Activated naive CD4-positive, alpha-beta T cell treated with anti-CD3 and anti-CD28 coated beads, Interleukin-2, amount 50 U/mL, for 72 hours (primary cell): Measurements from ENCODE around the gene CCNG1. TPM values are rescaled to one million over a fixed set of nuclear protein-coding genes. Genes with fewer than 3 reads are reported as not detected.
"Not testable (repeated sequence)": the region's sequence is repeated elsewhere in the genome, so short reads cannot be mapped to it uniquely, and the experiment has no call there.

Experiments used
- ATAC-seq, 2 donors: fragments of 150-1000 bp; cut with Tn5 transposase; 2 replicates each; pipeline ENCODE4 v1.10.0; 2021; ENCODE audit warnings: mild to moderate bottlenecking in 2 of 2, moderate library complexity in 2 of 2
- DNase-seq, 2 donors: peaks; one replicate each; pipeline ENCODE4 v3.0.0; 2021 to 2022; ENCODE audit warnings: low spot score in 2 of 2
- H3K27ac Mint-ChIP-seq, 2 donors: one replicate each; pipeline ENCODE4 v1.8.0; 2022; ENCODE audit warnings: mild to moderate bottlenecking in 2 of 2, mixed read lengths in 2 of 2
- H3K36me3 Mint-ChIP-seq, 2 donors: one replicate each; pipeline ENCODE4 v1.8.0; 2022; ENCODE audit warnings: mixed read lengths in 2 of 2
- H3K9me3 Mint-ChIP-seq, 2 donors: one replicate each; pipeline ENCODE4 v1.8.0; 2022; ENCODE audit warnings: mixed read lengths in 2 of 2
- total RNA-seq, 2 donors: library from RNA; stranded (reverse); gene quantifications; one replicate each; pipeline ENCODE4 v1.2.3, GENCODE V29; 2022

Gene CCNG1, protein sequence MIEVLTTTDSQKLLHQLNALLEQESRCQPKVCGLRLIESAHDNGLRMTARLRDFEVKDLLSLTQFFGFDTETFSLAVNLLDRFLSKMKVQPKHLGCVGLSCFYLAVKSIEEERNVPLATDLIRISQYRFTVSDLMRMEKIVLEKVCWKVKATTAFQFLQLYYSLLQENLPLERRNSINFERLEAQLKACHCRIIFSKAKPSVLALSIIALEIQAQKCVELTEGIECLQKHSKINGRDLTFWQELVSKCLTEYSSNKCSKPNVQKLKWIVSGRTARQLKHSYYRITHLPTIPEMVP
- 100 to 1,000 TPM; 132 to 326 TPM for total RNA-seq

DNA sequence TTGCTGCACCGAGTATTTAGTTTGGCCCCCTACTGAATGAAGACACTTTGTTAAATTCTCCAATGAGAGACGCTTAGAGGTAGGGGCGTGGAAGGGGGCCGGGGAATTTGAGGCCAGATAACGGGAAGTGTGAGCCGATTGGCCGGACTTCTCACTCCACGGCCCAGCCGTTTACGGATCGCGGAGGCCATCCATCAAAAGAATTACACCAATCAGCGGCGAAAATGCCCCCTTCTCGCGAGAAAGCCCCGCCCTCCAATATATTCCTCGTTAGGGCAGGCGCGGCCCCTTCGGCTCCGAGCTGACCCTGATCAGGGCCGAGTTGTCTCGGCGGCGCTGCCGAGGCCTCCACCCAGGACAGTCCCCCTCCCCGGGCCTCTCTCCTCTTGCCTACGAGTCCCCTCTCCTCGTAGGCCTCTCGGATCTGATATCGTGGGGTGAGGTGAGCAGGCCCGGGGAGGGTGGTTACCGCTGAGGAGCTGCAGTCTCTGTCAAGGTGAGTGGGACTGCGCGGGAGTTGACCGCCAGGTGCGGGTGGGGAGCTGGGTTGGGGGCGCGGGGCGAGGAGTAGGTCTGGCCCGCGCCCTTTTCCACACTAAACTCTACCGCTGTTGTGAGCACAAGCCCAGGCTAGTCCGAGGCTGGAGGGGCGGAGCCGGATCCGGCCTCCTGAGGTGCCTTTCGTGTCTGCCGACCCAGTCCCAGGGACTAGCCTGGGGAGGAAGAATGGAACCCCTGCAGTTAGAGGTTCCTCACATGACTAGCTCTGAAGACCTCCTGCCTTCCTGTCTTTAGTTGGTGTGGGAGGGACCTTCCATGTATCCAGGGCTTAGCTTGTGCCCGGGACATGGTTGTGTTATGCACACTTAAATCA lies at the start of gene CCNG1:
Gene CCNG1, plus strand, starts transcription at position 287 of the 874 bp plus-strand sequence. CDS start 1,662 bp downstream, outside the sequence.
- H3K9me3 Mint-ChIP-seq: no peaks in the 10 kb centered on the region
- H3K27ac Mint-ChIP-seq: peak within 1 kb of the TSS; percentile 92 to 95
- ATAC-seq (peak; percentile 95 to 96), DNase-seq (peak; percentile 86 to 93)
- H3K36me3 Mint-ChIP-seq: peaks cover 21 to 22% of the 10 kb centered on the region in 2 donors

DNA sequence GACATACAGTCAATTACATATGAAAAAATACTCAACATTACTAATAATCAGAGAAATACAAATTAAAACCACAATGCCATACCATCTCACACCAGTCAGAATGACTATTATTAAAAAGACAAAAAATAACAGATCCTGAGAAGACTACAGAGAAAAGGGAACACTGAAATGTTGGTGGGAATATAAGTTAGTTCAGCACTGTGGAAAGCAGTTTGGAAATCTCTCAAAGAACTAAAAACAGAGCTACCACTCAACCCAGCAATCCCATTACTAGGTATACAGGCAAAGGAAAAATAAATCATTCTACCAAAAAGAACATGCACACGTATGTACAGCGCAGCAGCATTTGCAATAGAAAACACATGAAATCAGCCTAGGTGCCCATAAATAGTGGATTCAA lies 41.6 kb upstream of the CCNG1 start:
- no peak overlapping the region for H3K27ac Mint-ChIP-seq
- H3K36me3 Mint-ChIP-seq: peaks cover 0 to 9% of the 10 kb centered on the region in 2 donors
- peaks cover 0 to 5% of the 10 kb centered on the region in 2 donors for H3K9me3 Mint-ChIP-seq
- no peak for ATAC-seq
- DNase-seq: no peak

DNA sequence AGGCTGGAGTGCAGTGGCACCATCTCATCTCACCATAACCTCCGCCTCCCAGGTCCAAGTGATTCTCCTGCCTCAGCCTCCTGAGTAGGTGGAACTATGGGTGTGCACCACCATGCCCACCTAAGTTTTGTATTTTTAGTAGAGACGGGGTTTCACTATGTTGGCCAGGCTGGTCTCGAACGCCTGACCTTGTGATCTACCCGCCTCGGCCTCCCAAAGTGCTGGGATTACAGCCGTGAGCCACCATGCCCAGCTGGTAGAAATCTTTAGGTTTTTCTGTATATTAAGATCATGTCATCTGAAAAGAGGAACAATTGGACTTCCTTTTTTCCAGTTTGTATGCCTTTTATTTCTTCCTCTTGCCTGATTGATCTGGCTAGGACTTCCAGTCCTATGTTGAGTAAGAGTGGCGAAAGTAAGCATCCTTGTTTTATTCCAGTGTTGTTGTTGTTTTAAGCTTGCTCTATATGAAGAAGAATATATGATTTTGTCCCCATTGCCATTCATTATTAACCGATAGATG lies 40.5 kb upstream of the CCNG1 start:
- ATAC-seq, H3K36me3 Mint-ChIP-seq, H3K27ac Mint-ChIP-seq, H3K9me3 Mint-ChIP-seq, DNase-seq: not testable (repeated sequence)

DNA sequence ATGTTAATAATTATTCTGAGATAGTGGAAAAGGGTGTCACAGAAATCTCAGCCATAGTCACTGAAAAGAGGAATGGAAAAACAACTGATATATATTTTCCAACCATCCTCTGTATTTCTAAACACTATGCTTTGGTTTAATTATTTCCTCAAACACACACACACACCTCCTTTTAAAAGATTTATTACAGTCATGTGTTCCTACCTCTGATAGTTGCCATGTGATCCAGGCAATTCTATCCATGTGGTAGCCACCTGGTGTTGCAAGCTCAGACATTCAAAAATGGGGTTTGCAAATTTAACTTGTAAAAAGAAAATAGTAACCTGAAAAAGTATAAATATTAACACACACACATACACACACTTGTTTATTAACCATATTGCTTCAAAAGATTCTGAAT lies 40.0 kb upstream of the CCNG1 start:
- DNase-seq (no peak), ATAC-seq (no peak)
- Mint-ChIP-seq H3K9me3 (peaks cover 0 to 5% of the 10 kb centered on the region in 2 donors), H3K27ac (no peak overlapping the region), H3K36me3 (no peaks in the 10 kb centered on the region)

DNA sequence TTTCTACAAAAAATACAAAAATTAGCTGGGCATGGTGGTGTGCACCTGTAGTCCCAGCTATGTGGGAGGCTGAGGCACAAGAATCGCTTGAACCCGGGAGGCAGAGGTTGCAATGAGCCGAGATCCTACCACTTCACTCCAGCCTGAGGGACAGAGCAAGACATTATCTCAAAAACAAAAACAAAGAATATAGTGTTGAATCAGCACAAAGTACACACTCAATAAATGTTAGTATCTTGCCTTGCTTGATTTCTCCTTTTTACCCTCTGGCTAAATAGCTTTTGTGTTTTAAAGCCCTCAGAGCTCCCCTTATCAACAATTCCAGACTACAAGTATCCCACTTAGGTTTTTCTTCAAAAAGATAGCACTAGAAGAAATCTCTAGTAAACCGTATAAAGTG lies 37.5 kb upstream of the CCNG1 start:
- ATAC-seq (no peak), DNase-seq (no peak)
- Mint-ChIP-seq H3K27ac (no peak overlapping the region), H3K36me3 (no peaks in the 10 kb centered on the region), H3K9me3 (no peaks in the 10 kb centered on the region)

DNA sequence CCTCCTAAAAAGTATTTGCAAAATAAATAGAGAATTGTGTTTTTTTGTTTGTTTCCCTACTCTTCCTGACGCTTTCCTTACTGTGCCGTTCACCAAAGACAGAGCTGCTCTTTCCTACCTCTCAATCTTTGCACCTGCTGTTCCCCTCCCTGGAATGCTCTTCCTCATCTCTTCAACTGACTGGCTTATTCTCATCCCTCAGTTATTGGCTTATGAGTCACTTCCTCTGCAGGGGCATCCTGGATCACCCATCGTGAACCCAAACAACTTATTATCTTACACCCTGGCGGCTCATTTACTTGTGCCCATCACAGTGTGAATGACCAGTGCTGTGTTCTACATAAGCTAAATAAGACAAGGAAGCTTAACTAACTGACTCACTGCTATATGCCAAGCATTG lies 36.1 kb upstream of the CCNG1 start:
- no peak overlapping the region for H3K27ac Mint-ChIP-seq
- ATAC-seq: no peak

DNA sequence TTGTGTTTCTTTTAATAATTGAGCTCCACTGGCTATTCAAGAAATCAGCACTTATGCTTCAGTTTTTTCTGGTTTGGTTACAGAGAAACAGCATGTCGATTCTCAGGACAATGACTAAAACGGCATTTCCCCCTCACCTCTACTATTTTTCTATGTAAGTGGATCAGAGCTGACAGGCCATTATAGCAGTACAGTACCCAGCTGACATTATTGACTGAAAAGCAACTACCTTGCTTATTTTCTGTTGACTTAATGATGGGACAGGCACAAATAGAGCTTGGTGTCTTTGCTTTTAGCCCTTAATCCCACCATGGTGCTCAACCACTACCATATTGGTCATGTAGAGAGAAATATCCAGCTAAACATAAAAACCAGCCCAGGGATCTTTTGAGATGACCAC lies 35.4 kb upstream of the CCNG1 start:
- Mint-ChIP-seq H3K9me3 (no peaks in the 10 kb centered on the region), H3K27ac (no peak overlapping the region), H3K36me3 (no peaks in the 10 kb centered on the region)
- no peak for DNase-seq
- no peak for ATAC-seq

More for the DNA sequence above, 36.1 kb upstream of the CCNG1 start:
- Mint-ChIP-seq H3K9me3 (no peaks in the 10 kb centered on the region), H3K36me3 (no peaks in the 10 kb centered on the region)
- DNase-seq: no peak

DNA sequence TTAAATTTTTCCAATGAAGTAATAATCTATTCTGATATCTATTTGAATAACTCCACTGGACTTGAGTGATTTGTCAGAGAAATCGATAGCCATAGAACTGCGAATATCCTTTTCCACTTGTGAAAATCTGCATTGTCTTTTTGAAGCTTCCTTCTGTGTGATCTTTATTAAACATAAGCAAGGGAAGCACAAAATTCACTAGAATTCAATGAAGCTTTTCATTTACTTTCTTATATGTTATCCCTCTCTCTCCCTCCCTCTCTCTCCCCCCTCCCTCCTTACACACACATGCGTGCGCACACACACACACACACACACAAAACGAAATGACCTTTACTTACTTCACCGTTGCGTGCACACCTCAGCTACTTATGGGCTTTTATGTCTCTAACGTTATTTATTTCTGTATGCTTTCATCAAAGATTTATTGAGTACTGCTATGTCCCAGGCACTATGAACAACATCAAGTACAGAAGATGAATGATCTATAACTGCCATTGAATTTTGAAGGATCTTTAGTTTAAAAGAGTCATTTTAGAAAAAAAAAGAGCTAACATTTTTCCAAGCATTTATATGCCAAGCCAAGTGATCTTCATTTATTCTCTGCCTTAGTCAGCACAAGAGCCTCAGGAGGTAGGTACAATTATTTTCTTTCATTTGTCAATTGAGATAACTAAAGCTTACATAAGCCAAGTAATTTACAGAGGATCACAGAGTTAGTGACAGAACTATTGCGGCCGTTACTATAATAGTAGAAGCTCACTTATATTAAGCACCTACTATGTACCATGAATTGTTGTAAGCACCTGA lies 32.8 kb upstream of the CCNG1 start:
- no peak for DNase-seq
- ATAC-seq: no peak
- no peaks in the 10 kb centered on the region for H3K36me3 Mint-ChIP-seq
- H3K27ac Mint-ChIP-seq: no peak overlapping the region
- no peaks in the 10 kb centered on the region for H3K9me3 Mint-ChIP-seq

DNA sequence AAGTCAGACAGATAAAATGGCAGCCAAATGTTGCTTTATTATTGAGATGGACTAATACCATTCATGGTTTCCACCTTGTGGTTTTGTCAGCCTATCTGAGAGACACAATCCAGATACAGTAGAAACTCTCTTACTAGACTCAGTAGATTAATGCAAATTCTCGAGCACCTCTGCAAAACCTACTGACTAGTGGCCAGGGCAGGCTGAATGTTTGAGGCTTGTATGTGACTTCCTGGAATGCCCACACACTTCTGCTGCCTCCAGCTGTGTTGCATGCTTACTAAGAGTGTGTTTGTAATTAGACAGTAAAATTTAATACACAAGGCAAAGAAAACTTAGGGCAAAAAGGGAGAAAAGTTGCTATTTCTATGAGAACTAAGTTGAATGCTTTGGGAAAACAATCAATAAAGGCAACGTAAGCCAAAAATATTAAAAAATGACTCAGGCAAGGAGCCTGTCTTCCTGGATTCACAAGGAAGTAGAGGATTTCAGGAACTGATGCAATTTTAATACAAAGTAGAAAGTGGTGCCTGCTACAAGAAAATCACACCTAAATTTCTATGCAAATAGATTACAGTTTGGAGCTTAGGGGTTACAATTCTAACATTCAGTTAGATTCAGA lies 30.2 kb upstream of the CCNG1 start:
- no peaks in the 10 kb centered on the region for H3K9me3 Mint-ChIP-seq
- no peak for ATAC-seq

DNA sequence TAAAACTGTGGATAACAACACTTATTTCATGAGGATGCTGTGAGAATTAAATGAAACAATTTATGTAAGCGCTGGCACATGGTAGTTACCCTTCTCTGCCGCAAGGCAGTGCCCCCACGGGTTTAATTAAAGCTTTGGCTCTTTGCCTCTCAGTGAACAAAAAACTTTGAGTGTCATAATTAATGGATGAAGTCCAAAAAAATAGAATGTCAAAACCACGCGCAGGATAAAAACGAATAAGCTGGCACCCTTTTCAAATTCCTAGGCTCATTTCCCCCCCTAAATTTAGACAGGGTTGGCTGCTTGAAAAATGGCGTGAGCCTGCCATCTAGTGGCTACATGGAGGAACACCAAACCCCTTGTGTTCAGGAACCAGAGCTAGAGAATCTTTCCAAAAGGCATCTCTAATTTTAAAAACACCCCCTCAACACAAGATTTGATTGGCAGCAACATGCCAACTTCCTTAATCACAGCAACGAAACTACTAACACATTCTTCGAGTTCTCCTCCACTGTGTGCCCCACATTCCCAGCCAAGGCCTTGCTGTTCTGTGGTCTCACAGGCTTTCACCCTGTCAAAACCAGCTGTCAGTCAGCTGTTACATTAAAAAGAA lies 29.0 kb upstream of the CCNG1 start:
- Mint-ChIP-seq H3K9me3 (no peaks in the 10 kb centered on the region), H3K27ac (no peak overlapping the region), H3K36me3 (no peaks in the 10 kb centered on the region)
- DNase-seq (peak in 1 of 2 donors; percentile 49), ATAC-seq (peak; percentile 78 to 93)

More for the DNA sequence above, 30.2 kb upstream of the CCNG1 start:
- DNase-seq: no peak
- Mint-ChIP-seq H3K27ac (no peak overlapping the region), H3K36me3 (no peaks in the 10 kb centered on the region)

DNA sequence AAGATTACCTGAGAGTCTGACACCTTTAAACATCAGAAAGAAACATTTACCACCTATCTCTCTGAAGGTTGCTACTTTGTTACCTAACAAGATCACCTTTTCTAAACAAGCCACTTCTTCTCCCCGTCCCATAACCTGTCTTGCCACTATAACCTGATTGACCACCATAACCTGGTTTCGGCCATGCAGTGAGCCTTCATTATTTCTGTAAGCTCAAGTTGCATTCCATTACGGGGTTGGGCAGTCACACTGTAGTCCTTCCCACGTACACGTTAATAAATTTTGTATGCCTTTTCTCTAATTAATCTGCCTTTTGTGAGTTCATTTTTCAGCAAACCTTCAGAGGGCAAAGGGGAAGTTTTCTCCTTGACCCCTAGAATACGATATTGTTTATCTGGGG lies 28.0 kb upstream of the CCNG1 start:
- Mint-ChIP-seq H3K9me3 (no peaks in the 10 kb centered on the region), H3K27ac (no peak overlapping the region), H3K36me3 (no peaks in the 10 kb centered on the region)
- ATAC-seq: no peak
- DNase-seq: no peak

DNA sequence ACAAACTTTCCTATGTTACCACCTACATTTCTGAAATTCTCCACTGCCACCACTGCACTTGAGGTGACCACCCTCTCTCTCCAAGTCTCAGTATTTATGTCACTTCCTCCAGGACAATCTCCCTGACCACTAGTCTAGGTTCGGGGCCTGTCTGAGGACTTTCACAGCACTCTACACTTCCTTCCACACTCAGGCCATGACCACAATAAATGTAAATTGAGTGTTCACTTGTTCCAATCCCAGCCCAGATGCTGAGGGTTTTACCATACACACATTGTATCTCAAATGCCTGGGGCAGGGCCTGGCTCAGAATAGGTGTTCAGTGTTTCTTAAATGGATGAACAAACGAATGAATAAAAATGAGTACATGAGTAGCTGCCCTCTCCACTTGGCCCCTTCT lies 26.9 kb upstream of the CCNG1 start:
- no peak for DNase-seq
- no peaks in the 10 kb centered on the region for H3K9me3 Mint-ChIP-seq
- H3K27ac Mint-ChIP-seq: no peak overlapping the region
- H3K36me3 Mint-ChIP-seq: no peaks in the 10 kb centered on the region
- ATAC-seq: no peak

DNA sequence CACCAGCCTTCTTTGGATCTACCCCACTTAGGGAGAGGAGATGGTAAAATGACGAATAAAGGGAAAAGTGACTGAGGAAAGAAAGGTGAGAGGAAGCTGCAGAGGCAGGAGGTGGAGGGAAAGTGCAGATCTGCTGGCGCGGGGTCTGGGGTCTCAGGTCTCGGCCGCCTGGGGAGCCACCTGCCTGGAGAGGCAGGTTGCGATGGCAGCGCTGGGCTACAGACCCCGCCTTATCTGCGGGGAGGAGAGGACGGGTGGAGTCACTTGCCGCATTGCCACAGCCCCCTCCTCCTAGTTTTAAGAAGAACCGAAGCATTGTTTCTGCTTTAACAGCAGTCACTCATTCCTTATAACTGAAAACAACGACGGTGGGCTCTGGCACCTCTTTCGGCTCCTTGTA lies 21.7 kb upstream of the CCNG1 start:
- H3K9me3 Mint-ChIP-seq, H3K27ac Mint-ChIP-seq: not testable (repeated sequence)

DNA sequence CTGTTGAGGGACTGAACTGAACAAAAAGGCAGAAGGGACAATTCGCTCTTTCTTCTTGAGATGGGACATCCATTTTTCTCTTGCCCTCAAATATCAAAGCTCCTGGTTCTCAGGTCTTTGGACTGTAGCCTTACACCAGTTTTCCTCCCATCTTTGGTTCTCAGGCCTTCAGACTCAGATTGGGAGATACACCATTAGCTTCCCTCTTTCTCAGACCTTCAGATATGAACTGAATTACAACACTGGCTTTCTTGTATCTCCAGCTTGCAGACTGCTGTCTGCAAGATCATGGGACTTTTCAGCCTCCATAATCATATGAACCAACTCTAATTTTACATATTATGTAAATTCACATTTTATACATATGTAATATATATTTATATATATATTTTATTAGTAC lies 12.6 kb upstream of the CCNG1 start:
- no peaks in the 10 kb centered on the region for H3K36me3 Mint-ChIP-seq
- DNase-seq (no peak), ATAC-seq (no peak)
- no peaks in the 10 kb centered on the region for H3K9me3 Mint-ChIP-seq
- no peak overlapping the region for H3K27ac Mint-ChIP-seq

More for the DNA sequence above, 21.7 kb upstream of the CCNG1 start:
- DNase-seq, ATAC-seq, H3K36me3 Mint-ChIP-seq: not testable (repeated sequence)

DNA sequence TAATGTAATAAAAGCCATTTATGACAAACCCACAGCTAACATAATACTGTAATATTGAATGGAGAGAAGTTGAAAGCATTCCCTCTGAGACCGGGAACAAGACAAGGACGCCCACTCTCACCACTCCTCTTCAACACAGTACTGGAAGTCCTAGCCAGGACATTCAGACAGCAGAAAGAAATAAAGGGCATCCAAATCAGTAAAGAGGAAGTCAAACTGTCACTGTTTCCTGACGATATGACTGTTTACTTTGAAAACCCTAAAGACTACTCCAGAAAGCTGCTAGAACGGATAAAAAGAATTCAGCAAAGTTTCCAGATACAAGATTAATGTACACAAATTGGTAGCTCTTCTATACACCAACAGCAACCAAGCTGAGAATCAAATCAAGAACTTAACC lies 11.3 kb upstream of the CCNG1 start:
- H3K9me3 Mint-ChIP-seq, H3K36me3 Mint-ChIP-seq, DNase-seq, ATAC-seq: not testable (repeated sequence)
- H3K27ac Mint-ChIP-seq: peak overlapping the region in 1 of 2 donors; percentile 26

DNA sequence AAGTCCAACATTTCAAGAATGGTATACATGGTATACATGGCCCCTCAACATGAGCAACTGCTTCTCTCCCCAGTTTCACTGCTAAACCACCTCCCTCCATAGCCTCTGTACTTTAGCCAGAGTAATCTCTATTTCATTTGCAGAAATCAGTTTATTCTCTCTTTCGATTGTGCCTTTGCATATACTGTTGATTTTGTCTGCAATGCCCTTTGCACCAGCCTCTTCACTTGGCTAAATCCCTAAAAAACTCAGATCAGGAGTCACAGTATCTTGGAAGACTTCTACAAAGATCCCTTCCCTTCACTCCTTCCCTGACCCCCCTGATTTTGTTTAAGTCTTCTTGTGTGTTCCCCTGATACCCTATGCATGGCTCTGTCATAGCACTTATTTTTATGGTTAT lies 4.9 kb upstream of the CCNG1 start:
- Mint-ChIP-seq H3K9me3 (no peaks in the 10 kb centered on the region), H3K27ac (no peak overlapping the region), H3K36me3 (no peaks in the 10 kb centered on the region)
- DNase-seq (no peak), ATAC-seq (no peak)
